GM18505 (cell line): ENCODE data around the gene NLRP7.
"Not testable (repeated sequence)": the region's sequence is repeated elsewhere in the genome, so short reads cannot be mapped to it uniquely, and the experiment has no call there.

Experiments
- ATAC-seq: cut with Tn5 transposase; IDR thresholded peaks from one replicate; pipeline ENCODE4 v1.9.1; 2021; ENCODE audit not compliant: unreplicated experiment
- POLR2A ChIP-seq: IDR thresholded peaks from 4 replicates; pipeline ENCODE4 v1.6.1; 2011; ENCODE audit warnings: borderline replicate concordance; ENCODE audit not compliant: insufficient read depth, insufficient read length; ENCODE audit errors: extremely low read depth

Gene NLRP7

GRCh38 chr19:54902061-54902460, 45.3 kb downstream of the NLRP7 start:
- TF ChIP-seq POLR2A: no peak
- no peak for ATAC-seq

DNA sequence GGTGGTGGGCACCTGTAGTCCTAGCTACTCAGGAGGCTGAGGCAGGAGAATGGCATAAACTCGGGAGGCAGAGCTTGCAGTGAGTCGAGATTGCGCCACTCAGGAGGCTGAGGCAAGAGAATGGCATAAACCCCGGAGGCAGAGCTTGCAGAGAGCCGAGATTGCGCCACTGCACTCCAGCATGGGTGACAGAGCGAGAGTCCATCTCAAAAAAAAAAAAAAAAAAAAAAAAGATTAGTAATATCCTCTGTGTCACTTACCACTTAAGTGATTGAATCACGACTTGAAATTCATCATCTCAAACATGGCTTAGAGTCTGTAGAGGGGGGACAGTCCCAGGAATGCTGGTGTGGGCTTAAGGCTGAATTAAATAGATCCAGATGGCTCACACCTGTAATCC, 46.2 kb downstream of the NLRP7 start:
- not testable (repeated sequence) for ATAC-seq

GRCh38 chr19:54899646-54900045, 47.7 kb downstream of the NLRP7 start:
- ATAC-seq: not testable (repeated sequence)

- not testable (repeated sequence) for ATAC-seq
Observed at GRCh38 chr19:54898685-54899084, 48.6 kb downstream of the NLRP7 start.

DNA sequence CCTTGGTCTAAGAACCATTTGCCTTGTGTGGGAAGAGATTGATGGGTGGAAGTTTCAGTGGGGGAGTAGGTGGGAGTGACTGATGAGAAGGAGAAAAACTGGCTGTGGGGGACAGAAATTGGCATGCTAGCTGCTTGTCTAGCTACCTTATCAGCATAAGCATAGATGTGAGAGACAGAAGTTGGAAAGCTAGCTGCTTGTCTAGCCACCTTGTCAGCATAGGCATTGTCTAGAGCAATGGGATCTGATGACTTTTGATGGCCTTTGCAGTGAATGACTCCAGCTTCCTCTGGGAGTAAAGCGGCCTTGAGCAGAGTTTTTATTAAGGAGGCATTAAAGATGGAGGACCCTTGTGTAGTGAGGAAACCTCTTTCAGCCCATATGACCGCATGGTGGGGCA, 51.3 kb downstream of the NLRP7 start:
- no peak for ATAC-seq
- TF ChIP-seq POLR2A: no peak

GRCh38 chr19:54894106-54894505, 53.2 kb downstream of the NLRP7 start:
- not testable (repeated sequence) for ATAC-seq

- no peak for ATAC-seq
- TF ChIP-seq POLR2A: no peak
Observed at GRCh38 chr19:54893406-54893805, 53.9 kb downstream of the NLRP7 start.

DNA sequence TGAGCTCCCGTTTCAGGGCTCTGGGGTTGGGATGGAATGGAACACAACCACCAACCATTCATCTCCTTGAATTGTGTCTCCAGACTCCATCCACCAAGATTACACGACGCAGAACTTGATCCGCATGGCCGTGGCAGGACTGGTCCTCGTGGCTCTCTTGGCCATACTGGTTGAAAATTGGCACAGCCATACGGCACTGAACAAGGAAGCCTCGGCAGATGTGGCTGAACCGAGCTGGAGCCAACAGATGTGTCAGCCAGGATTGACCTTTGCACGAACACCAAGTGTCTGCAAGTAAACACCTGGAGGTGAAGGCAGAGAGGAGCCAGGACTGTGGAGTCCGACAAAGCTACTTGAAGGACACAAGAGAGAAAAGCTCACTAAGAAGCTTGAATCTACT, 57.8 kb downstream of the NLRP7 start:
- ATAC-seq: no peak
- TF ChIP-seq POLR2A: no peak

GRCh38 chr19:54888239-54888638, 59.1 kb downstream of the NLRP7 start:
- no peak for ATAC-seq
- no peak for TF ChIP-seq POLR2A

DNA sequence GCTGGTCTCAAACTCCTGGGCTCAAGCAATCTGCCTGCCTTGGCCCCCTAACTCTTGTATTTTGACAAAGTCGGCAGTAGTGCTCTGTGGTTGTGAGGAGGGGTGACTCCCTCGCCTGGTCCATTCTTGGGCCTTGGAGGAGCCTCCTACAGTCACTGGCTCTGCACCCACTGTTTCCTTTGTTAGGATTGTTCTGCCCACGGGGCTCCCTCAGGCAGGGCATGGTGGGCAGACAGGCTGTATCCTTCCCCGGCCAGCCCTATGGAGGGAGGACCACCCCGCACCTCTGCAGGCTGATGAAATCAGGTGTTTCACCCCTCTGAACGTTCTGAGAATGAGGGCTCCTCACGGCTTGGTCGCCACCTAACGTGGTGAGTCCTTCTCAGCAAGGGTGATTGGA, 64.1 kb downstream of the NLRP7 start:
- ATAC-seq: no peak
- TF ChIP-seq POLR2A: no peak

- no peak for TF ChIP-seq POLR2A
- no peak for ATAC-seq
Observed at GRCh38 chr19:54882758-54883157, 64.6 kb downstream of the NLRP7 start.

GRCh38 chr19:54881884-54882283, 65.4 kb downstream of the NLRP7 start:
- TF ChIP-seq POLR2A: no peak
- ATAC-seq: no peak

DNA sequence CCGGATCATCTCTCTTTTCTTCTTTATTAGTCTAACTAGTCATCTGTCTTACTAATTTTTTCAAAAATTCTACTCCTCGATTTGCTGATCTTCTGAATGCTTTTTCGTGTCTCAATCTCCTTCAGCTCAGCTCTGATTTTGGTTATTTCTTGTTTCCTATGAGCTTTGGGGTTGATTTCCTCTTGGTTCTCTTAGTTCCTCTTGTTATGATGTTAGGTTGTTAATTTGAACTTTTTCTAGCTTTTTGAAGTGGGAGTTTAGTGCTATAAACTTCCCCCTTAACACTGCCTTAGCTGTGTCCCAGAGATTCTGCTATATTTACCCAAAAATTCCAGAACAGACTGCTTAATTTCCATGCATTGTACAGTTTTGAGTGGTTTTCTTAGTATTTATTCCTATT, 69.9 kb downstream of the NLRP7 start:
- no peak for ATAC-seq
- no peak for TF ChIP-seq POLR2A

GRCh38 chr19:54875506-54875905, 71.8 kb downstream of the NLRP7 start:
- ATAC-seq: no peak
- TF ChIP-seq POLR2A: no peak

- TF ChIP-seq POLR2A: no peak
- no peak for ATAC-seq
Observed at GRCh38 chr19:54873990-54874389, 73.3 kb downstream of the NLRP7 start, which contains the start of gene FCAR. Gene FCAR (plus strand): TSS chr19:54874235. CDS start chr19:54874290, 55 bp downstream.
